Islet of Langerhans (tissue), 1 donor: ENCODE results near the gene TIAM1.

ENCODE experiments used
- FAIRE-seq: peaks from one replicate; lab custom pipeline; 2011; peaks lifted over from hg19 to GRCh38; lab: Jason Lieb, UNC

TIAM1 gene

GRCh38 chr21:31282095-31282709, 61.9 kb downstream of the TIAM1 start:
- FAIRE-seq = no peak

GRCh38 chr21:31281561-31281960, 62.5 kb downstream of the TIAM1 start:
- no peak for FAIRE-seq

DNA sequence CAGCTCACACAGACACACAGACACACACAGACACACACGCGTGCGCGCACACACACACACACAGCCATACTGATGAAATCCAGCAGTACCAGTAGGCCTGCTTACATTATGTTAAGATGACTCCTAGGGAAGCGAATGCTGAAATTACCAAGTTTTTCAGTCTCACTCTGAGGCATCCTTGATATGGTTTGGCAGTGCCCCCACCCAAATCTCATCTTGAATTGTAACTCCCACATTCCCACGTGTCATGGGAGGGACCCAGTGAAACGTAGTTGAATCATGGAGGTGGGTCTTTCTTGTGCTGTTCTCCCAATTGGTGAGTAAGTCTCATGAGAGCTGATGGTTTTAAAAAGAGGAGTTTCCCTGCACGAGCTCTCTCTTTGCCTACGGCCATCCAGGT, 64.1 kb downstream of the TIAM1 start:
- FAIRE-seq = no peak

DNA sequence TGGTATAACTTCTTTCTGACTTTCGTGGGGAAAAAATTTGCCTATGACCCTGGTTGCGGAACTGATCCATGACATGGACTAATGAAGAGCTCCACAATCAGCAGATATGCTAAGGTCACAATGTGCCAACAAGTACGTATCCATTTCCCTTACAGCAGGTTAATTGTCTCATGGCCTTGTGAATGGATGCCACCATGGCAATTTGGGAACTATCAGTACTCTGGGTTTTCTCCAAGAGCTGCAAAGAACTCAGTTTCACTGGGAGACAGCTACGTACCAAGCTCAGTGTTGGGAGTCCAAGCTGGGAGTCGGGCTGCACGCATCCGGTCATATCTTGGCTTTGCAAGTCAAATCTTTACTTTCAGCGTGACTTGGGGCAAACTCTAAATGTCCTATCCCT, 64.8 kb downstream of the TIAM1 start:
- no peak for FAIRE-seq

- no peak for FAIRE-seq
Observed at GRCh38 chr21:31278511-31279130, 65.4 kb downstream of the TIAM1 start.

DNA sequence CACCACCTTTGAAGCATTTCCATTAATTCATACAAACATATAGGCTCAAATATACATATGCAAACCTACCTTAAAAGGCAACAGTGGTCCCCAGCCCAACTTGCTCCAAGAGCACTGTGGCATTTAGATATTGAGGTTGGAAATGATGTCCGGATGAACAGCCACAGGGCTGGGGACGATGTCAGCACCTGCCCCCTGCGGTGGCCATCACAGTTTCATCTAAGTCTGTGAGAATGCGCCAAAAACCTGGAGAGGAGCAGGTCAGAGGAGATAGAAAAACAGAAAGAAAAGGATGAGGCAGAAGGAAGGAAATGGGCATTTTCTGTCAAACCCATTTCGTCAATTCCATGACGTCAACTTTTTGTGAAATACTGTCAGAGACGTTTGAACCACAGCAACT, 67.4 kb downstream of the TIAM1 start:
- FAIRE-seq = no peak

DNA sequence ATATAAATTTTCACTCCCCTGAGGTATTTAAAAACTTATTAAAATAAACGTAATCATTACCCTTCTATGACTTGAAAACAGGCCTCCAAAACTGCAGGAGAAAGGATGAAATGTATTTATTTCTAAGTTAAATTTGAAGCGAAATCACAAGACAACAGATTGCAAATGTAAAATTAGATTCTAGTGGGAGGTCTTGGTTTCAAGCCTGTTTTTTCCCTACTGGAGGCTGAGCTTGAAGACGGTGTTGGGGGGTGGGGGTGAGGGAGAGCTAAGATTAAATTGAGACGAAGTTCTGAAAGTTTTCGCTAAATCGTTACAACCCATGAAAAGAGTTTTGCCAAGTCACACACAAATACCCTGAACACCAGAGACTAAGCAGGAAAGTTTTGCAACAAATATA, 68.2 kb downstream of the TIAM1 start:
- no peak for FAIRE-seq

DNA sequence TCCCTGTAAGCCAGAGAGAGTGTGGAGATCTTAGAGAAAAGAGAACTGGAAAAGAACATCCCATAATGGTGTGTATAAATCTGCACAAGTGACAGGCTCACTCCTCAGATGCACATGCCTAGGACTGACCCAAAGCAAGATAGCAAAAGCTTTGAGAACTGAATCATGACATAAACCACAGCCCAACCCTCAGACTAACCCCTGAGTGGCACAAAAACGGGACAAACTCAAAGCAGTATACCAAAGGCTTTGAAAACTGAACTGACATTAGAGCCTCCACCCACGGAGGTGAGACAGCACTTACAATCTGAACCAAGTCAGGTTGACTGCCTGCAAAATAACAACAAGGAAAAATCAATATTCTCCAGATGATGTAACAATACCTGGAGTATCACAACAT, 70.8 kb downstream of the TIAM1 start:
- no peak for FAIRE-seq

- FAIRE-seq = no peak
Observed at GRCh38 chr21:31268090-31268489, 76.0 kb downstream of the TIAM1 start.

DNA sequence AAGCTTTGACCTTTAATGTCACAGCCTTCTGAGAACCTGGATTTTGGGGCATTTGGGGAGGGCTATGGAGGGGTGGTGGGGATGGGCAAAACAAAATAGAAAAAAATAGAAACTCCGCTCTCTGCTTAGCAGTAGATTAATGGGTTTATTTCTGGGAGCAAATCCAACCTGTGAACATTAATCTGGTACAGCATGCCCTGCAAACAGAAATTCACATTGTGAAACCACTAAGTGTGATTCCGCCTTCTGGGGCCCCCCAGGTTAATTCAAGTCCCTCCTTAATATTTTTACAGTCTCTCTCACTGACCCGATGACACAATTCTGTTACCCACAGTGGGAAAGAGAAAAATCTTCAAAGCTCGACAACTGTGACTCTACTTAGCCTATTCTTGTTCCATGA, 76.4 kb downstream of the TIAM1 start:
- peak; percentile 70 for FAIRE-seq

DNA sequence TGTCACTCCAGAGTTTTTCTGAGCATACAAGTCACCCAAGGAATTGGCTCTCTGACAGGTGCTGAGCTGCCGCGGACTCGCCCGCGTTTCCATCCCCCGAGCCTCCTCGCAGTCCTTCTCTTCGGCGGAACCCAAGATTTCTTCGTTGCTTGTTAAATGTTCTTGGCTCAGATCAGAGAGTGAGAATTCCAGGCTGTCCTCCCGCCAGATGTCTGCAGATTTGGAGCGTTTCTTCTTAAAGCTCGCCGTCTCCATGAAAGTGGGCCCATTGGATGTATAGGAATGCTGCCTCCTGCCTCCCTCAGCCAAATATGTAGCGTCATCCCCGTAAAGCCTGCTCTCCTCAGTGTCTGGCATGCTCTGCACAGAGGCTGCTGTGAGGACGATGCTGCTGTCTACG, 77.8 kb downstream of the TIAM1 start:
- no peak for FAIRE-seq

DNA sequence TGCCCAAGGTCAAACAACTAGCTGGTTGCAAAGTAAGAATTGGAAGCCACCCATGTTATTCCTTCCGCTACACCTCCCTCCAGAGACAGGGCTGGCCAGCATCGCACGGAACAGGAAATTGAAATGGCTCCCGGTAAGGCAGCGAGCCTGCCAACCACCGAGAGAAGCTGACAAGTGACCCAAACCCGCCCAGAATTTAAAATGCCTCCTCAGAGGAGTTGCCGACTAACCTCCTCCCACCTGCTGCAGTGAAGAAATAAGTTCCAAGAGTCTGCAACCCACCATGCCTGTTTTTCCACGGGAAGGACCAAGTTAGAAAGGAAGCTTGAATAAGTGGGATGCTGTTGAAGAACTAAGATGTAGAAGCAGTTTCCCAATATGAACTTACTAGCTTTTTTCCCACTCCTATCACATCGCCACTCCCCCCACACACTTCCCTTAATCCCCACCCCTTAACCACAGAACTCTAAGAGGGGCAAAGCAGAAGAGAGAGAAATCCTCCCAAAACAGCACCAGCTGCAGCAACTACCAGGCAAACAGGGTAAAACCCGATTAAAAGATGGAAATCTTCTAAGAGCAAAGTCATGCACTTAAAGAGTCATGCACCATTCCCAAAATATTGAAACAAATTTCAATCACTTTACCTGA, 78.6 kb downstream of the TIAM1 start:
- FAIRE-seq = no peak

GRCh38 chr21:31264574-31264973, 79.5 kb downstream of the TIAM1 start:
- no peak for FAIRE-seq

DNA sequence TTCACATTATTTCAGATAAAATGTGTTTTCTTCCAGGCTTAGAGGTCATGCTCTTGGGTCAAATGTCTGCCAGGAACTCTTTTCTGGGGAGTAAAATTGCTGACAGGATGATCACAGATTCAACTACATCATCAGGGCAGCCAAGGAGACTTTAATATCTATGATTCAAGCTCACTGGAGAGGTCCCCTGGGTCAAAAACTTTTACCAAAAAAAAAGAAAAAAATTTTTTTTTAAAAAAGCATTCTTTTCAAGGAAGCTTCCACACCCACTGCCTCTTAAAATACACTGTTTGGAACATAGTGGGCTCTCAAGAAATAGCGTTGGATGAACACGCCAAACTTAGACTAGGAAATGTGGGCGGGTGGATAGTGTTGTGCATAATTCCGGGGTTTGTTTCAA, 81.3 kb downstream of the TIAM1 start:
- FAIRE-seq = no peak

DNA sequence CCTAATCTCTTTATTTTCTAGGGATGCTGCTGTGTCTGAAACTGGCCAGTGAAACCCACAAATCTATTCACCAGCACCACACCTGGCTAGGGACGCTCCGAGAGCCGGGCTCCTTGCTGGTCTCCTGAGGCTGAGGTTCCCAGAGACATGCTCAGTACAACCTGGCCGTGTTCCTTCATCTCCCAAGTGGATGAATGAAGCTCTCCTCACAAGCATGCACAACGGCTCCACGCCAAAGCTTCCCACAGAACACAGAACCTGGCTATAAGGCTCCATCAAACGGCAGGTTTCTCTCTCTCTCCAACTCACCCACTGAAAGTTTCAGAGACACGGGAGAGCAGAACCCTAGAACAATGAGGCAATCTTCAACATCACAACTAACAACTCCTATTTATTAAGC, 82.3 kb downstream of the TIAM1 start:
- no peak for FAIRE-seq

DNA sequence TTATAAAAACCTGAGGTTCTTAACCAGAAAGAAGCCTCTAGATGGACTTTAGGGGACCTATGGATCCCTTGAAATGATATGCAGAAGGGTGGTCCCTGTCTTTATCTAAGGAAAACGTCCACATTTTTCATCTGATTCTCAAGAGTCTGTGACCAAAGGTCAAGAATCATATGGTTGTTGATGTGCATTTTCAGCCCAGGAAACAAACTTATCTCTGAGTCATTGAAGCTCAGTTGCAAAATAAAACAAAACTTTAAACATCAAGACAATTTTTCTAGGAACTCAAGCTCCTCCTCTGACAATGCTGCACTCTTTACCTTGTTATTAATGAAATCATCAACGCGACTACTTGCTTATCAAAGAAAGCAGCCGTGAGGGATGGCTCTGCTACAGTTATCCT, 83.3 kb downstream of the TIAM1 start:
- no peak for FAIRE-seq

DNA sequence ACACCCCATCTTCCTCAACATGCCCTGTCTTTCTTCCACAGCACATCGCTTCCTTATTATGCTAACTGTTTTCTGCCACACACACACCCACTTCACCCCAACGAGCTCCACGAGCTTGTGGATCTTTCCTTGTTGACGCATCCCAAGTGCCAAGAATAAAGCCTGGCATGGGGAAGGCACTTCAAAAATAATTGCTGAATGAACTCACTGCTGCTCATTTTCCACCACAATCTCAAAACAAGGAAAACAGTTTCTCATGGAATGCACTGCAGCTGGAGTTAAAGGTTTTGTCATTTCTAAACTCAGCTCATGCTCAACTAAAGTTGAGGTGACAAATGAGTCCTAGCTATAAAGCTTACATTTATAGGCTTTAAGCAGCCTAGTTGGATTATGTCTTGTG, 86.0 kb downstream of the TIAM1 start:
- no peak for FAIRE-seq

GRCh38 chr21:31257265-31257664, 86.8 kb downstream of the TIAM1 start:
- no peak for FAIRE-seq

- no peak for FAIRE-seq
Observed at GRCh38 chr21:31255896-31256295, 88.2 kb downstream of the TIAM1 start.

GRCh38 chr21:31255036-31255435, 89.0 kb downstream of the TIAM1 start:
- no peak for FAIRE-seq

DNA sequence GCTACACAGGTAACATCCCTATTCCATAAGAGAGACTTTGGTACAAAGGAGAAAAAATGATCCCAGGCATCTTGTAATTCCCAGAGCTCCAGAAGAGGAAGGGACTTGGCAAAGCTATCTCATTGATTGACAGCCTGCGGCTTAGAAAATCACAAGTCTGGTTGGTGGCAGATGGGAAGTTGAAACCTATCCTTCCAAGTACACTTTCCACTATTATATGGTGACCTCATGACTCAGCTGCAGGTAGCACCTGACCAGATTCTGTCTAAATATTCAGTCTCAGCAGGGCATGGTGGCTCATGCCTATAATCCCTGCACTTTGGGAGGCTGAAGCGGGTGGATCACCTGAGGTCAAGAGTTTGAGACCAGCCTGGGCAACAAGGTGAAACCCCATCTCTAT, 89.9 kb downstream of the TIAM1 start:
- FAIRE-seq = no peak

GRCh38 chr21:31253684-31254083, 90.4 kb downstream of the TIAM1 start:
- FAIRE-seq = no peak

- FAIRE-seq = no peak
Observed at GRCh38 chr21:31252611-31253010, 91.5 kb downstream of the TIAM1 start.

- no peak for FAIRE-seq
Observed at GRCh38 chr21:31252091-31252490, 92.0 kb downstream of the TIAM1 start.
